ENCODE results near the gene STK32B.

DNA sequence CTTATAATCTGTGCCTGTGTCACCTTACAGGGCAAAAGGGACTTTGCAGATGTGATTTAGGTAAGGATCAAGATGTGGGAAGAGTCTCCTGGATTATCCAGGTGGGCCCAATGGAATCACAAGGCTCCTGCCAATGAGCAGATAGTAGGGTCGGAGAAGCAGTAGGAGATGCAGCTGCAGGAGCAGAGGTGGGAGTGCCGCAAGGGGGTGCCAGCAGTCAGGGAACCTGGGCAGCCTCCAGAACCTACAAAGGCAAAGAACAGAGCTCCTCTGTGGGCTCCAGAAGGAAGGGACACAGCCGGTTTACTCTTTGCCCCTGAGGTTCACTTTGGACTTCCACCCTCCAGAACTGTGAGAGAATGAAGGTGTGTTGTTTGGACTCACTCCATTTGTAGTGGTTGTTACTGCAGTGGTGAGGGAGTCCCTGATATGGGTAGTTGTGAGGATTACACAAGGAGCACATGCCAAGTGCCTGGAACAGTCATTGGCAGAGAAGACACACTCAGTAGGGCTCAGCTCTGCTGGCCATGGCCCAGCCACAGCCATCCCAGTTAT, 338.6 kb downstream of the STK32B start:
- no peak for TF ChIP-seq POLR2A (IDR thresholded peaks at IDR 0.05)
- TF ChIP-seq CTCF (IDR thresholded peaks at IDR 0.05): no peak
